ENCODE data around the gene TBC1D1.

TBC1D1 gene

DNA sequence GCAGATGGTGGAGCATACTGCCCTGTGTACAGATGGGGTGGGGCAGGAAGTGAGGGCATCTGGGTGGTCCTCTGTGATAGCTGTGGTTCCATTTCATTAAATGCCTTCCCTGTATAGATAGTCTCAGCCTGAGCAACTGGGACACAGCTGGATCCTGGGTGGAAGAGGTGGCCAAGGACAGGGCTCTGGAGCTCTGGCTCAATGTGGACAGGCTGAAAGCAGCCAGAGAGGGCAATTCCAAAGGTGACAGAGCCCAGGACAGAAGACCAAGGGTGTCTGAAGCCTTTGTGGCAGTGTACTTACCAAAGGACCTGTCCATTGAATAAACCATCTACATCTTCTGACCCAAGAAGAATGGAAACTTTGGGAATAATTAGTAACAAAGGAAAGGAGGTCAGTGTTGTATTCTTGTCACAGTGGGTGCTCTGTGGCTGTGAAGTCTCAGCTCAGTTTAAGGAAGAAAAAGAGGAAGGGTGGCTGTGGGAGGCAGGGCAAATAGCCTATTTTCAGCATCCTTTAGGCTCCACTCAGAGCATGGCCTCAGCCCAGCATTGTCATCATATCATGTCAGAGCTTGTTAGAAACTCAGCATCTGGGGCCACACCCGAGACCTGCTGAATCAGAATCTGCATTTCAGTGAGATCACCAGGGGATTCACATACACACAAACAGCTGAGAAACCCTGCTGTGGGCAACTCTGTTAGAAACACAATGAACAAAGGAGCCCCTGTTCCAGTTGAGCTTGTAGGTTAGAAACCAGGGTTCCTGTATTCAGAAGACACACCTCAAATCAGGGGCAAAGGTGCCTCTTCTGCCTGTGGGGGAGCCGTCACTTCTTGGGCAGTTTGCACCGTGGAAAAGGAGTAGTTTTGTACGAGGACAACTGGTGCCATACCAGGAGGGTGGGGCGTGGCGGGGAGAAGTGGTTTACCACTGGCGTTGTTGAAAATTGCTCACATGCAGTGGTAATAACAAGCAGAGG lies 237.9 kb downstream of the TBC1D1 start:
- no peak for DNase-seq

DNA sequence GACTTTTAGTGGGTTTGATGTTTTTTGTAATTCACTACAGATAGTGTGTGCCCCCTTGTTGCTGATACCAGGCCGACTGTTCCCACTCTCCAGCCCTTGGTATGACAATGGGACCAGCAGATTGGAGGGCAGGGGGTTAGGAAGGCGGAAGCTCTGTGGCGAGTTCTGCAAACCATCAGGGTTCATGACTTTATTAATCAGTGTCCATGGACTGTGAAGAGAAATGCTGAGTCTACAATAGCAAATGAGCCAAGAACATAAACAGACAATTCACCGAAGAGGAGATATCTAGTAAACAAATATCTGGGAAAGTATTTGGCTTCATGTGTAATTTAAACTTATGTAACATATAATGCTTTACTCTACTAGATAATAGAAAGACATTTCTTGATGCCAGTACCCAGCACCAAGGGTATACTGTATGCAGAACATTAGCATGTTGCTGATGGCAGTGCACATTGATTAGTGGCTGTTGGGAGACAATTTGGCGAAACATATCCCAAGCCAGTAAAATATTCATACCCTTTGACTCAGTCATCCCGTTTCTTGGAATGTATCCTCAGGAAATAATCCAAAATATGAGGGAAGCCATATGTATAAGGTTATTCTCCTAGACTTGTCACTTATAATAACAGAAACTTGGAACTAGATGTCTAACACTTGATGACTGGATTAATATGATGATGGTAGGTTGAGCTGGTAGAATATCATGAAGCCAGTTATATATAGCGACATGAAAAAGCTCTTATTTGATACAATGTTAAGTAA lies 238.8 kb downstream of the TBC1D1 start:
- no peak for DNase-seq

DNA sequence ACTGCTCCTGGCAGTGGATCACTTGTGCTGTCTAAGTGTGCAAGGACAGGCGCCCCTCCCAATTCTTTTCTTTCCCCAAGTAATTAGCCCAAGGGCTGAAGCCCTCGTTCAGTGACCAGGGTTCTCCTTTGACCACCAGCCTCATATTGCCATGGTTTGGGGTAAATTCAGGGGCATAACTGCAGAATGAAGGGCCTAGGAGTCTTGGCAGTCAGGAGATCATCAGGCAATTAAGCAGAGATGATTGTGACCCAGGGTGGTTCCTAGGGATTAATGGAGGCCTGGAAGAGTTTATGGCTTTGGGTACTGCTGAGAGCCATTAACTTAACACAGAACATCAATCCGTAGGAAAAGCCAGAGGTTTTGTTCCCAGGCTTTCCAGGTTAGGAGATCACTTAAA lies 240.0 kb downstream of the TBC1D1 start:
- no peak for DNase-seq

DNA sequence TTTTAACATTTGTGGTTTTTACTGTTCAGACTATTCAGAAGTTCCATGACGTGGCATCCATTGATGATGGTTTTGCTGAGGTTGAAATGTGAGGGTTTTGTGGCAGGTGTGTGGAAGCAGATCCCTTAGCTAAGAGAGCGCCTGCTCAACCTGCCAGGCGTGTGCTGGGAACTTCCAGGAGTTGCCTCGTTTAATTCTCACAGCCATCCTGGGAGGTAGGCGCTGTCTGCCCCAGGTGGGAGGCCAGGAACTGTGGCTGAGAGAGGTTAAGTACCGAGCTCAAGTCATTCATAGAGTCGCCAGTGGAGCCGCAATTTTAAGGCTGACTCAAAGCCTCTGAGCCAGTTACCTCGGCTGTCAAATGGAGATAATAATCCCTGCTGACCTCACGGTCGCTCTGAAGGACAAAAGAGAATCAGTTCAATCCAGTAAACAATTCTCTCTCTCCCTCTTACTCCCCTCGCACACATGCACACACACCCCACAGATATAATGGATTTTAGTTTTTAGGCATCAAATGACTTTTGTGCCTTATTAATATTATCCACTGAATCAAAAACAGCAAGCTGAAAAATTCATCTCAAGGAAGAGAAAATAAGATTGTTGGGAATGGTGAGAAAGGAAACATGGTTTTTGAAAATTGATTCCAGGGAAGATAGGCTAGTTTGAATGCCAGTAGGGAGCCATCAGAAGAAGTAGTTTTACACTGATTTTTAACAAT lies 240.6 kb downstream of the TBC1D1 start:
- no peak for DNase-seq

DNA sequence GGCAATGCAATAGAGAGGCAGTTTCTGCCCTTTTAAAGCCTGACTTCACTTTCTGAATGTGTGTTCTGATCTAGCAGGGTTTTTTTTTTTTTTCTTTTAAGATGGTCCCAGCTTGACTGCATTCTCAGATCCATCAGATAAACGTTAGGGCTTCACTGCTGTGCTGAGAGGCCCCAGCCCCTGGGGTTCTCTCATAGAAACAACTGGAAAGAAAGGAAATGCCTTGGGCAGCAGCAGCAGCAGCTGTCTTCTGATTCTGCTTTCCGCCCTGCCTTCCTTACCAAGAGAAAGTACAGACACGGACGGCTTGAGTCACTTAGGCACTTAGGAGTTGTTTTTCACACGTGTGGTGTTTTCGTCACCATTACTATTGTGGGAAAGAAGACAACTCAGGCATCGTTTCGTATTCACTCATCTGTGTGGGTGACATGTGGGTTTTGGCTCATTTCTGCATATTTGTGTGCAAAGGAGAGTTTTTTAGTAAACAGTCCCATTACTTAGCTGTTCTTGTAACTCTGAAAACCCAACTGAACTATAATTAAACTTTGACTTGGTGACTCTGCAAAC lies 241.3 kb downstream of the TBC1D1 start:
- DNase-seq = peak; percentile 65

DNA sequence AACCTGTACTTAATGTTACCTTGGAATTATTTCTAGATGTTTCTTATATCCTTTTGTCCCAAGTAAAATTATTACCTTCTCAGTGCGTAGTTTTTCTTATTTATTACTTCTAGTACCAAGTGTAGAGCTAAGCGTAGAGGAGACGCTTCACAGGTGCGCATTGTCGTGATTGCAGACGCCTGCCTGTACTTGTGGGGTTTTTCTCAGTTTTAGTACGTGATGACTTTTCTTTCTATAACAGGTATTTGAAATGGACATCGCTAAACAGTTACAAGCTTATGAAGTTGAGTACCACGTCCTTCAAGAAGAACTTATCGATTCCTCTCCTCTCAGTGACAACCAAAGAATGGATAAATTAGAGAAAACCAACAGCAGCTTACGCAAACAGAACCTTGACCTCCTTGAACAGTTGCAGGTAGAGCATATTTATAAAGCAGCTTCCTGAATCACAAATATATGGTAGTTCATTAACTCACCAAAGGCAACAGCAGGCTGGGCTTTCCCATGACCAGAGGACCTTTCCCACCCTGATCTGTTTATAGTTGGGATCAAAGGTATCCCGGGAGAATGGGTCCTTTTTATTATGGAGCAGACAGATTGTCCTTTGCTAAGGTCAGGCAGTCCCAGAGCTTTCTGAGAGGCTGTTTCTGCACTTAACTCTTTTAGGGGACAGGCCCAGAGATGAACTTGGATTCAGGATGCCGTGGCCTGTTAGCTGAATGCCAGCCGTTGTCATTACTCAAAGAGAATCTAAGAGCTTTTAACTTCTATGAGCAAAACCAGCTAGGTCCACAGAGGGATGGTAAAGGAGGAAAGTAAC lies 242.2 kb downstream of the TBC1D1 start:
- DNase-seq = no peak

DNA sequence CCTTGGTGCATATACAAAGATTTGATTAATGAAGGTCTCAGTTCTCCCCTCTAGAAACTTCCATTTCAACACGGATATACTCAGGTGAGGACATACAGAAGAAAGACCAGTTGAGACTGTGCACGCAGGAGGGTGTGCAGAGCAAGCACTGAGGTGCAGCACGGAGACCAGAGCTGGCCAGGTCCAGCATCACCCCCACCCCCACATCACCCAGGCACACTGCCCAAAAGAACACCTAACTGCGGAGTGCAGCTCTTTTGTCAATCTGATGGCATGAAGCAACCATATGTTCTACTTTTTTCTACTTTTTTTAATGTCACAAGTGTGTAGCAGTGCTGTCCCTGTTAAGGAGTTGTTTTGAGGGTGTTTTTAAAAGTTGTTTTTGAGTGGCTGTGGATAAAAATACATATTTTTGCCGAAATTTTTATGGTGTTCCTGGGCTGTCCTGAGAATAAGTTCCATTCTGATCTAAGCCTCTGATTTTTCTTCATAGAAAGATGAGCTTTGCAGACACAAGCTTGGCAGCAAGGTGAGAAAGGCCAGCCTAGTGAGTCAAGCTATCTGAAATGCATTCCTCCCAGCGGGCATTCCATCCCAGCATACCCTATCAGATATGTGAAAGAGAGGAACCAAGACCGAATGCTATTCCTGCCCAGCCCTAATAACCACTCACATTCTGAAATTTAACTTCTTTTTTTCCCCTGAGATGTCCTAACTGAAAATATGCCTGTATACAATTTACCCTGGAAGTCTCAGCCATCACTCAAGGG lies 243.0 kb downstream of the TBC1D1 start:
- no peak for DNase-seq

DNA sequence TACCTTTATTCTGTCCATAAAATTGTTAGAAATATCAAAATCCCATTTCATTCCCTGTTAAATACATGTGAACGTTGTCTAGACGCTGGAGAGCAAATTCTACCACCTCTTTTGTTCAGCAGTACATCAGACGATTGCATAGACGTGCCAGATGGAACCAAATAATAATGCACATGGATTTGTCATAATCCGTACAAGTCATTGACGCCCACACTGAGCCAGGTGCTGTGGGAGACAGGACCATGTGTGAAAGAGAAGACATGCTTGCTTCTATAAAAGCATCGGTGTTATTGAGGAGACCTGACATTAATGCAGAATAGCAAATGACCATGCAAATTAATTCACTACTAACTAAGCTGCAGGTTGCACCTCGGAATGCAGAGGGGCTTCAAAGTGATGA lies 244.3 kb downstream of the TBC1D1 start:
- DNase-seq = no peak

DNA sequence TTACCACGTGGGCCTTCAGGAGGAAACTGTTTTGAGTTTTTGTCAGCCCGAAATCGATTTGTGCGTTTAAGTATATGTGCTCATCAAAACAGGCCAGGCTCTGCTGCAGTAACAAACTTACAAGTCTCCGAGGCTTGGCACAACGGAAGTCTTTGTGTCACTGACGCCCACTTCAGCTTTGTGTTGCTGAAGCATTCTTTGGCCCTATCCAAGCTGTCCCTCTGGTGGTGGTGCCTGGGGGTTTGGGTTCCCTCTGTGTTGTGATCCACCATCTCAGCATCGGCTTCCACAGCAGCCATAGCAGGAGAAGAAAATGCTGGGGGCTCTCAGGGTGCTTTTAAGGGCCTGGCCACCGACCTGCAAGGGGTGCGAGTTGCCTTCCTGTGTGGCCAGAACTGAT lies 245.7 kb downstream of the TBC1D1 start:
- DNase-seq = no peak

DNA sequence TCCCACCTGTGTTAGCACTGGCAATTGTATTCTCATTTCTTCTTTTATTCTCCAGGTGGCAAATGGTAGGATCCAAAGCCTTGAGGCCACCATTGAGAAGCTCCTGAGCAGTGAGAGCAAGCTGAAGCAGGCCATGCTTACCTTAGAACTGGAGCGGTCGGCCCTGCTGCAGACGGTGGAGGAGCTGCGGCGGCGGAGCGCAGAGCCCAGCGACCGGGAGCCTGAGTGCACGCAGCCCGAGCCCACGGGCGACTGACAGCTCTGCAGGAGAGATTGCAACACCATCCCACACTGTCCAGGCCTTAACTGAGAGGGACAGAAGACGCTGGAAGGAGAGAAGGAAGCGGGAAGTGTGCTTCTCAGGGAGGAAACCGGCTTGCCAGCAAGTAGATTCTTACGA lies 246.2 kb downstream of the TBC1D1 start:
- no peak for DNase-seq

DNA sequence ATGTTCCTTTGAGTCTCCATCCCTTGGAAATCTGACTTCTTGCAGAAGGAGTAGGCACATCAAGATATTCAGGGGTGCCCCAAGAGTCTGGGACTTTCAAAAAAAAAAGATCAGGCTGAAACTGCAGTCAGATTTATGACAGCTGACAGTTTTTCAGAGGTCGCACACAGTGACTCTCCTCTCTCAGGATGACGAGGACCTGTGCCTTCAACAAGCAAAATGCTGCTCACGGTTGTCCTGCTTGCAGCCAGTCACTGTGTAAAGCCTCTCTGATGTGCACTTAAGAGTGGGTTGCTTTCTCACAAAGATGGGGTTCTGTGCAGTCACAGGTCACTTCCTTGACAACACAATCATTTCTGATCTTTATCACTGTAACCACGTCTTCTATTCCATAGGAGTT lies 247.5 kb downstream of the TBC1D1 start:
- DNase-seq = no peak

DNA sequence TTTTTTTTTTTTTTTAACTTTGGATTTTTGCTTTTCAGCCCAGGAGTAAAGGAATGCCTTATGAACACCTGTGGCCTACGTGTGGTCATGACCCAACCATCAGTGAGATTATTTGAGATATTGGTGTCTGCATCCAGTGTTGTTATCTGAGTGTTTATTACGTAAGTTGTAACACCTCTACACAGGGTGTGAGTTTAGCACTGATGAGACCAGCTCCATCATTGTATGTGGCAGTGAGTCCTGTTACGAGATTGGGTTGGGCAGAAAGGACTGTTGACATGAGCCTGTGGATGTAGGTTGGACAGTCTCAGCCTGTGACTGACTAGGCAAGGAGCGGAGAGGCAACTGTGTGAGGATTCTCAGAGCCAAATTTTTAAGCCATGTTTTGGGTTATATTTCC lies 248.3 kb downstream of the TBC1D1 start:
- DNase-seq = no peak

DNA sequence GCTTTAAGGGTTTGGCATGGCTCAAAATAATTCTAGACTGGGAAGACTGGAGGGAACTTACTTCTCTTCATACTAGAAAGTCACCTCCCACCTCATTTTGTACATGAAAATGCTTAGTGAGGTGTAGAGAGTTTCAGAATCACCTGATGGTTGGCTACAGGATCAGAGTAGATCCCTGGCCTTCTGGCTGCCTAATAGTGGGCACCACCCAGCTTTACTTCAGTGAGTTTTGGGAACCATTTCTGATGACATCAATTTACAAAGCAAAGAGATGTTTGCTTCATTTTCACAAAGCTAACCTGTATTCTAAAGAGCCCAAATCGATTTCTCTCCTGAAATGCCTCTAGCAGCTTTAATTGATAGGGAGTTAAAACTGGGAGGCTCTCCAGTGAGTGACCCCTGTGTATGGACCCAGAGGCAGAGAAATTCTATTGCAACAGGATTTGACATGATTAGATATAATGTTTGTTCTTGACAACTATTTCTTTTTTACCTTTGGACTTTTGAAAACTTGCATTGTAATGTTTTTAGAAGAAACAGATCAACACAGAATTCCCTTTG lies 249.8 kb downstream of the TBC1D1 start:
- DNase-seq = no peak

DNA sequence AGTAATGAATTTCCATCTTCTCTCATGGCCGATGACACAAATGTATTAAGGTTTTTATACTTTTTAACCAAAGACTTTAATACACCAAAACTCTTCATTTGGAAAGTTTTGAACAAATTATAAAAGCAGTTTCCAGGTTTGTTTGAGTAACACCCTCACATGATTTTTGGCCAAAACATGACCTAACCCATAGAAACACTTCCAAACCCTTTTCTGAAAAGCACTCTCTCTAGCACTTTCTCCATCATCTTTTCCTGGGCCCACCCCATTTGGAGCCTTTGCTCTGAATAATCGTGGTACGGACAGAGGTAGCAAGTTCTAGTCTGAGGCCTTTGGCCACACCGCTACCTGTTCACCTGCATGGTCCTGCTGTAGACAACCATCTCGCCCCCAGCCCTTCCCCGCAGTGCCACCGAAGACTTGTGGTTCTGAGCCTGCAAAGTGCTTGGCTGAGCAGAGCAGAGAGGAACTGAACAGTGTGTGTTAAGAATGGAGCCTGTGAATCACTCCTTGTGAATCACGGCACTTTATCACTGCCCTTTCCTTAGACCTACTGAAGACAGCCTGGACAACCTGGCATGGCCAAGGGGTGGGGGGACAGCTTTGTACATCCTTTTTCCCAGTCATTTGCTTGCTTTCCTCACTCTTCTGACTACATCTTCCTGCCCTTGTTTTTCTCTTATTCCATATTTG lies 251.1 kb downstream of the TBC1D1 start:
- DNase-seq = no peak

DNA sequence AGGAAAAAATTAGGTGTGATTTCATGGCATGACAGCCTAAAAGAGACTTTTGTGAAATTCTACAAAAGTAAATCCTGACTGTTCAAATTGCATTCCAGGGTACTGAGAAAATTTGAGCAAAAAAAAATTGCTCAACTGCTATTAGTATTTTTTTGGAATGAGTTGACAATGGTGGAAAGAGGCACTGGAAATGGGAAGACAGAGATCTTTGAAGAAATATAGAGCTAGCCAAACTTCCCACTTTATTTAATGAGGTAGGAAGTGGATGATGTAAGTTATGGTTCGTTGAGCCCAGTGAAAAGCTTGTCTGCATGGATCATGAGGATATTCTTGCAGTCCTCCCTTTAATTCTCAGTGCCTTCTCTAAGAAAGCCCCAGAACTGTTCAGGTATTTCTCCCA lies 253.1 kb downstream of the TBC1D1 start:
- DNase-seq = no peak

DNA sequence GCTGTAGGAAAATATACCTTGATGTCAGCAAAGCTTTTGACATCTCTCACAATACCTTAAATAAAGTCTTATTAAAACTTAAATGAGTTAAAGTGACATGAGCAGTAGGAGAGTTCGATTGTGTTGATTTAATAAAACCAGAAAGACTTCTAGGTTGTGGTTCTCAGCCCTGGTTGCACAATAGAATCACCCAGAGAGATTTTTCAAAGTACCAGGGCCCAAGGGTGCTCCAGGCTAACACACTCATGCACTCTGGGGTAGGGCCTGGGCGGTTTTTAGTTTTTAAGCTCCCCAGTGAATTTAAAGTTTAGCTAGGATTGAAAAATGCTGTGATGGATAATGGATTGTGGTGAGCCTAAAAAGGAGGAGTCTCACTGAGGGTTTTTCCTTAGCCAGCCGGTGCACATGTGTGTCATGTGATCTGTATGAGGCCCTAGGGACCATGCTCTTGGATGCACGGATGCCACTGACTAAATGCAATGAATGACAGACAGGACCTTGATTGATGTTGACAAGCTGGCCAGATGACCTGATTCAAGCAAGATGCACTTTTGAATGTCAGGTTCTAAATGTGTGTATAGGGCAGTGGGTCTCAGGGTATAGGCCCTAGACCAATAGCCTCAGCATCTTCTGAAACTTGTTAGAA lies 254.3 kb downstream of the TBC1D1 start:
- DNase-seq = no peak

DNA sequence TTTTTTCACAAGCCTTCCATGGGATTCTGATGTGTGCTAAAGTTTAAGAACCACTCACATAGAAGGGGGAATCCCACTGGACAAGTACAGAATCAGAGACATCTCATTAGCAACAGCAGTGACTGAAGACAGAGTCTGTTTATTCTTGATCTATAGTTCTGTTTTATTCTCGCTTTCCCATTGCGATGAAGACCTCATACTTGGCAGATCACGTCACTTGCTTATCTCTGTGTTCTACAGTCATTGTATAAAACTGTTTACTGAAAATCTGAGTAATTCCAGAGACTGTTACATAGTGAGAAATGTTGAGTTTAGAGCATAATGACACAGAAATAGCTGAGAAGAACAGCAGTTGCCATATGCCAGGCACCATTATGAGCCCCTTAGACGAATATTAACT lies 254.9 kb downstream of the TBC1D1 start:
- DNase-seq = no peak

DNA sequence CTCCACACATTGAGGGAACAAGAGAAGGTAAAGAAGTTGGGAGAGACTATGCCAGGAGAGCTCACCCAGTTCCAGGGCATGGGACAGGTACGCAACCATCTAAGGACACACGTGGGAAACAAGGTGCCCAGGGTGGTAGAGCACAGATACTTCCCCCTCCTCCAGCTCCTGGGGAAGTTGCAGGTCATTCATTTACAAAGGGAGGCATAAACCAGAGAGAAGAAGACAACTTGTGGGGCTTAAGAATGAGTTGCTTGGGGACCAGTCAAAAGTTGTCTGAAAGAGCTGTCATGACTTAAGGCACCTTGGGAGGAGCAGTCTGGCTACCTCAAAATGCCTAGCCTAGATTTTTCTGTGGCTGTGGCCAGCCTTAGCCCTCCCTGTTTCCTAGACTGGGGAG lies 255.5 kb downstream of the TBC1D1 start:
- no peak for DNase-seq

DNA sequence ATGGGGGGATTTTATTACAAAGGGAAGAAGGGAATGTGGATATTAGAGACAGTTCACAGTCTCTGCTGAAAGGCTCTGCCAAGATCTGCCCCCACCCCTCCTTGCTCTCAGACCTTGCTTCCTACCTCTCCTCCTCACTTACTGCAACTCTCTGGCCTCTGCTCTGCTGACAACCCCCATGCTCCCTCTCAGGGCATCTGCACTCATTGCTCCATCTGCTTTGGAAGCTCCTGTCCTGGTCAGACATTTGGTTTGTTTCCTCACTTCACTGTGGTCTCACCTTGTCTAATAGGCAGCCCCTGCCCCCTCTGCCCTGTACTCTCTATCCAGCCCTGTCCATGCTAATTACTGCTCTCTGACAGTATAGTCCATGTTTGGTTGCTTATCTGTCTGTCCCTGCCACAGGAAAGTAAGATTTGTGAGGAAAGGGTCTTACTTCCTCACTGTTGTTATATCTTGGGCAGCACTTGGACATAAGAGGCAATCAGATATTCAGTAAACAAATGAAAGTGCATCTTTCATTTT lies 258.6 kb downstream of the TBC1D1 start:
- no peak for DNase-seq

All from right kidney (tissue), 1 donor.